AG09309 (cell line): Measurements from ENCODE around the gene LARGE2.

ENCODE experiments used
- DNase-seq: peaks from one replicate; pipeline ENCODE4 v3.0.0-alpha.2; 2010; ENCODE audit warnings: low read depth
- H3K4me3 ChIP-seq: 2 replicates; pipeline ENCODE4 v1.5.1; 2011; ENCODE audit warnings: mild to moderate bottlenecking, low read depth, low read length, moderate library complexity; ENCODE audit not compliant: control insufficient read depth
- TF ChIP-seq, protein P1 (sequence below): IDR thresholded peaks from 2 replicates; pipeline ENCODE4 v1.5.1; 2011; ENCODE audit warnings: mild to moderate bottlenecking, low read depth, low read length, inconsistent platforms; ENCODE audit not compliant: insufficient read depth, control insufficient read depth; ENCODE audit errors: missing control alignments

LARGE2 gene

DNA sequence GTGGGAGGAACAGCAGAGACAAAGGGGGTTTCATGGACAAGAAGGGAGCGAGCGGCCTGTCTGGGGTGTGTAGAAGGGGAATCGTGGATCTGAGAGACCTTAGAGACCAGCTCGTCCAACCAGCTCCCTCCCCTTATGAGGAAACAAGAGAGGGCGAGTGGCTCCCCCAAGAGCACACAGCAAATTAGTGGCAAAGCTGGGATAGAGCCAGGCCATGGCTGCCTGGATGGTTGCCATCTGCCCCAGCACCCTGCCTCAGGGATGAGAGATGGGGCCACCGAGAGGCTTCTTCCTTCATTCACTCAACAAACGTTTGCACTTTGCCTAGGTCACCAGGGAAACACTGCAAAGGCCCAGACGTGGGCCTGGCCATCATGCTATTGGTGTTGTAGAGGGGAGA lies 32.9 kb upstream of the LARGE2 start:
- TF ChIP-seq, protein P1, sequence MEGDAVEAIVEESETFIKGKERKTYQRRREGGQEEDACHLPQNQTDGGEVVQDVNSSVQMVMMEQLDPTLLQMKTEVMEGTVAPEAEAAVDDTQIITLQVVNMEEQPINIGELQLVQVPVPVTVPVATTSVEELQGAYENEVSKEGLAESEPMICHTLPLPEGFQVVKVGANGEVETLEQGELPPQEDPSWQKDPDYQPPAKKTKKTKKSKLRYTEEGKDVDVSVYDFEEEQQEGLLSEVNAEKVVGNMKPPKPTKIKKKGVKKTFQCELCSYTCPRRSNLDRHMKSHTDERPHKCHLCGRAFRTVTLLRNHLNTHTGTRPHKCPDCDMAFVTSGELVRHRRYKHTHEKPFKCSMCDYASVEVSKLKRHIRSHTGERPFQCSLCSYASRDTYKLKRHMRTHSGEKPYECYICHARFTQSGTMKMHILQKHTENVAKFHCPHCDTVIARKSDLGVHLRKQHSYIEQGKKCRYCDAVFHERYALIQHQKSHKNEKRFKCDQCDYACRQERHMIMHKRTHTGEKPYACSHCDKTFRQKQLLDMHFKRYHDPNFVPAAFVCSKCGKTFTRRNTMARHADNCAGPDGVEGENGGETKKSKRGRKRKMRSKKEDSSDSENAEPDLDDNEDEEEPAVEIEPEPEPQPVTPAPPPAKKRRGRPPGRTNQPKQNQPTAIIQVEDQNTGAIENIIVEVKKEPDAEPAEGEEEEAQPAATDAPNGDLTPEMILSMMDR: no peak
- H3K4me3 ChIP-seq: no peak overlapping the region
- DNase-seq: no peak

DNA sequence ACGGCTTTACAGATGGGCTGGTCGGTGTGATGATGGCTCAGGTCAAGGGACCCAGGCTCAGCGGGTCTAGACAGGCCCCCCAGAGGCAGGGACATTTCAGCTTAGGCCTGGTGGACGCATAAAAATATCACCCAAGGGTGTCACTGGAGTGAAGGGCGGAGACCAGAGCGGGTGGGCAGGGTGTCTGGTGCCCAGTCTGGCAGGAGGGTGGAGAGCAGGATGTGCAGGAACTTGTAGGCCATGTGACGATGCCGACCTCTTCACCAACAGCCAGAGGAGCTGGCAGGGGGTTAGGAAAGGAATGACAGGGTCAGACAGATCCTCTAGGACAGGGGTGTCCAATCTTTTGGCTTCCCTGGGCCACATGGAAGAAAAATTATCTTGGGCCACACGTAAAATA lies 32.5 kb upstream of the LARGE2 start:
- TF ChIP-seq, protein P1: no peak
- no peak overlapping the region for H3K4me3 ChIP-seq
- DNase-seq: no peak

DNA sequence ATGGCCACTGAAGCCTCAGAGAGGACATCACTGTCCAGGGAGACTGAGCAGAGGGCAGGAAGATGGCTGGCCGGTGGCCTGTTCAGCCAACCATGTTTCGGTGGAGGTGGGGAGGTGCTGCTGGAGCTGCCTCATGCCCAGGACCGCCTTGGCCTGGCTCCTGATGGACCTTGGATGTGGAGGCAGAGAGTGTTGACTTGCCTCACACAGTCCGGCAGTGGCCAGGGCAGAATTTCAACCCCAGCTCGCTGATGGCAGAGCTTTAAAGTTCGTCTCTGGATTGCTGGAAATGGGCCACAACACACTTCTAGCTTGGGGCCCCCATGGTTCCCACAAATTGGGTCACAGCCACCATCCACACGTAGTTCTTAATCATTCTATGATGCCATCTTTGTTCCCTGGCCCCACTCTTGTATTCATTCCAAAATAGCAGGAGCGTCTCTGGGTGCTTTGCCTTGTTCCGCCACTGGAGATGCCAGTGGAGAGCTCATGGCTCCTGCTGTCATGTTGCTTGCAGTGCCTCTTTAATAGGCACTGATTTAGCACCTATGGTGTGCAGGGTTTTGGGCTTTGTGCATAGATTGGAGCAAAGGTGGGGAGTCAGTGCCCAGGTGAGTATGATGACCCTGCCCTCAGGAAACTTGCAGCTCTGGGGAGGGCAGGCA lies 31.4 kb upstream of the LARGE2 start:
- H3K4me3 ChIP-seq: no peak overlapping the region
- TF ChIP-seq, protein P1: no peak
- DNase-seq: no peak

DNA sequence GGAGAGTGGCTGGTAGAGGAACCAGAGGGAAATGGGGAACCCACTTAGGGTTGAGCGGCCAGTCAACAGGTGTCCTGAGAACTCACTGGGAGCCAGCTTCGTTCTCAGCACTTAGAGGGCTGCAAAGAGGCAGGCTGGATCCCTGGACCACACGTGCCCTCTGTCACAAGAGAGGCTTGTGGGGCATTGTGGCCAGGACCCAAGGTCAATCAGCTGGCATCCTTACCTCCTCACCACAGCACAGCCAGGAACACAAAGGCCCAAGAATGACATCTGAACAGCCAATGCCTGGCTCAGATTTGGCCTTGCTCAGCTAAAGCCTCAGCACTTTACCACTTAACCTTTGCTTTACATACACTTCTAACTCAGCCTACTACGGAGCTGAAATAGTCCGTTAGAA lies 29.6 kb upstream of the LARGE2 start:
- no peak for DNase-seq
- TF ChIP-seq, protein P1: no peak
- no peak overlapping the region for H3K4me3 ChIP-seq

DNA sequence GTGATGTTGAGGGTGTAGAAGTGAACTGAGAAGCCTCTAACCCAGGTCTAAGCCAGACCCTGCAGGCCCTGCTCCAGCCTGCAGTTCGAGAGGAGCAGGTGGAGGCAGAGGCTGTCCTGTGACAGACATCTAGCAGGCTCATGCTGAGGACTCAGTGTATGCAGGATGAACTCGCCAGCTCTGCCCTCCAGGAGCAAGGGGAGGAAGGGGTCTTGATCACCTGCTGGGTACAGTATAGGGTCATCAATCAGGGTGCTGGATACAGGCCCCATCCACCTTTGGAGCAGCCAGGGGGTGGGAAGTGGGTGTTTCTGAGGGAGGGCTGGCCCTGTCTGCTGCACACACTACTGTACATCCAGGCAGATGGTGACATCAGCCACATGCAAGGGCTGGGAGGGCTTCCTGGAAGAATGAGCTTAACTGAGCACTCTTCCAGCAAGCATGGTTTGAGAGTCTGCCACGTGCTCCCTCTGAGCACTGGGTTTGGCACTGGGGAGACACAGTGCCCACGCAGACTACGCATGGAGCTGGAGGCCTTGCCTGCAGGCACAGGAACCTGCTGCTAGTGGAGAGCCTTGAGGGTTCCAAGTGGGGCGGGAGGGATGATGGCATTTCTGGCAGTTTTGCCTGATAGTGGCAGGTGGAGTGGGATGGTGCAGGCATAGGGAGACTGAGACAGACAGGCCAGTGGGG lies 27.8 kb upstream of the LARGE2 start:
- TF ChIP-seq, protein P1: no peak
- DNase-seq: no peak
- no peak overlapping the region for H3K4me3 ChIP-seq

DNA sequence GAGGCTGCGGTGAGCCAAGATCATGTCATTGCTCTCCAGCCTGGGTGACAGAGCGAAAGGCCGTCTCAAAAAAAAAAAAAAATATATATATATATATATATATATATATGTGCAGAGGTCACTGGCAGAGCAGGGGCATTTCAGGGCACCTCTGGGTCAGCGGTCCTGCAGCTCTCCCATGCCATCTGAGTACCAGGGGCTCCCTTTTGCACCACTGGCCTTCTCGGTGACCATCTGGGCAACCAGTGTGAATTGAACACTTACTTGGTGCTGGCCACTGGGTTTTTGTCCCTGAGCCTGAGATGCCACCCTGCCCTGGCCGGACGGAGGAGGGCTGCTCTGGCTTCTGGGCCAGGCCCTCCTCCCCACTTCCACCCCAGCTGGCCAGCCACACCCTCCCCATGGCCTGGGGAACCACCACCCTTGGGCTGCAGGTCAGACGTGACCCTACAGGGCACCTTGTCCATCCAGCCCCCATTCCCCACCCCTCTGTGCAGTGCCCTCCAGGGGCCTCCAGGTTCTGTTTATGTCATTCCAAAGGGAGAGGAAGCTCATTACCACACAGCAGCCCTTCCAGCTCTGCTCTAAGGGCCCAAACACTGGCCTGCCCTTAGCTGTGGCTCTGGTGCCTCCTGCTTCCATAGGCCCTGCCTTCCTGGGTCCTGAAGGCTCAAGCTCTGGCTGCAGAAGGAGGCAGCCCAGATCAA lies 26.8 kb upstream of the LARGE2 start:
- no peak overlapping the region for H3K4me3 ChIP-seq
- TF ChIP-seq, protein P1: no peak
- no peak for DNase-seq
